Left ventricle myocardium inferior (tissue), 1 donor: ENCODE data around the gene TRMT6. TPM values are rescaled to one million over a fixed set of nuclear protein-coding genes. Genes with fewer than 3 reads are reported as not detected.

Source experiments
- DNase-seq: peaks from one replicate; pipeline ENCODE4 v3.0.0-alpha.2; 2020
- H3K27ac ChIP-seq: fragments of 200-600 bp; replicated peaks from 2 replicates; pipeline ENCODE4 v1.8.0; 2021
- H3K27me3 ChIP-seq: fragments of 200-600 bp; 2 replicates; pipeline ENCODE4 v1.8.0; 2021; ENCODE audit warnings: low read depth
- H3K36me3 ChIP-seq: fragments of 200-600 bp; 2 replicates; pipeline ENCODE4 v1.8.0; 2021
- H3K4me1 ChIP-seq: fragments of 200-600 bp; 2 replicates; pipeline ENCODE4 v1.8.0; 2021
- H3K4me3 ChIP-seq: fragments of 200-600 bp; 2 replicates; pipeline ENCODE4 v1.8.0; 2021; ENCODE audit warnings: mild to moderate bottlenecking, moderate library complexity
- H3K9me3 ChIP-seq: fragments of 200-600 bp; replicated peaks from 2 replicates; pipeline ENCODE4 v1.8.0; 2021
- CTCF ChIP-seq: fragments of 200-600 bp; IDR thresholded peaks from 2 replicates; pipeline ENCODE4 v1.8.0; 2021; ENCODE audit warnings: antibody characterized with exemption, mild to moderate bottlenecking, borderline replicate concordance
- intact Hi-C: fragments of 100-400 bp; cut with micrococcal nuclease; formaldehyde crosslinking; loops from one replicate; pipeline ENCODE4 v1.11.0; 2022
- total RNA-seq: library from RNA; stranded (reverse); fragmentation: NEBNext Ultra II Directional; extraction: Animal tissue kit (Norgen Biotek cat#: 25700); gene quantifications from one replicate; pipeline ENCODE4 v1.2.1, GENCODE V29; 2021
- donor health status: DM: no; HTN: yes; CAD: no; lungs with severe emphysema.

Gene TRMT6
- total RNA-seq, 1 donor from 2014 or later = 7.2 TPM

- no peaks in the 10 kb centered on the region for H3K27me3 ChIP-seq
- H3K4me3 ChIP-seq = no peak overlapping the region
- intact Hi-C loops = no loop called here
- H3K9me3 ChIP-seq = no peaks in the 10 kb centered on the region
- H3K4me1 ChIP-seq = no peaks in the 10 kb centered on the region
- no peak overlapping the region for H3K27ac ChIP-seq
- peaks cover 42% of the 10 kb centered on the region for H3K36me3 ChIP-seq
- TF ChIP-seq CTCF = no peak
- DNase-seq = no peak
Measured at GRCh38 chr20:5977223-5977622, 26.9 kb upstream of the TRMT6 start.

- no peaks in the 10 kb centered on the region for H3K9me3 ChIP-seq
- no peaks in the 10 kb centered on the region for H3K27me3 ChIP-seq
- TF ChIP-seq CTCF = no peak
- intact Hi-C loops = no loop called here
- no peak for DNase-seq
- H3K4me1 ChIP-seq = no peaks in the 10 kb centered on the region
- no peak overlapping the region for H3K27ac ChIP-seq
- no peak overlapping the region for H3K4me3 ChIP-seq
- H3K36me3 ChIP-seq = peaks cover 42% of the 10 kb centered on the region
Measured at GRCh38 chr20:5975778-5976177, 25.4 kb upstream of the TRMT6 start.

GRCh38 chr20:5974531-5974930 is 24.2 kb upstream of the TRMT6 start:
- no peak for TF ChIP-seq CTCF
- H3K36me3 ChIP-seq = peaks cover 39% of the 10 kb centered on the region
- no peak overlapping the region for H3K27ac ChIP-seq
- H3K9me3 ChIP-seq = no peaks in the 10 kb centered on the region
- no peak overlapping the region for H3K4me3 ChIP-seq
- no peak for DNase-seq
- intact Hi-C loops = no loop called here
- H3K27me3 ChIP-seq = no peaks in the 10 kb centered on the region
- no peaks in the 10 kb centered on the region for H3K4me1 ChIP-seq

- H3K4me3 ChIP-seq = no peak overlapping the region
- no peak overlapping the region for H3K27ac ChIP-seq
- intact Hi-C loops = no loop called here
- no peaks in the 10 kb centered on the region for H3K27me3 ChIP-seq
- no peaks in the 10 kb centered on the region for H3K4me1 ChIP-seq
- no peak for TF ChIP-seq CTCF
- no peak for DNase-seq
- peaks cover 34% of the 10 kb centered on the region for H3K36me3 ChIP-seq
- H3K9me3 ChIP-seq = no peaks in the 10 kb centered on the region
Measured at GRCh38 chr20:5973971-5974370, 23.6 kb upstream of the TRMT6 start.

GRCh38 chr20:5973172-5973571 is 22.8 kb upstream of the TRMT6 start:
- no peaks in the 10 kb centered on the region for H3K9me3 ChIP-seq
- peaks cover 29% of the 10 kb centered on the region for H3K36me3 ChIP-seq
- no peak overlapping the region for H3K27ac ChIP-seq
- no peak overlapping the region for H3K4me3 ChIP-seq
- H3K4me1 ChIP-seq = no peaks in the 10 kb centered on the region
- H3K27me3 ChIP-seq = no peaks in the 10 kb centered on the region
- no peak for DNase-seq
- TF ChIP-seq CTCF = no peak
- intact Hi-C loops = no loop called here

GRCh38 chr20:5971203-5971602 is 20.9 kb upstream of the TRMT6 start:
- Histone ChIP-seq H3K27ac (no peak overlapping the region), H3K9me3 (no peaks in the 10 kb centered on the region), H3K36me3 (peaks cover 34% of the 10 kb centered on the region), H3K4me3 (no peak overlapping the region), H3K4me1 (no peaks in the 10 kb centered on the region), H3K27me3 (no peaks in the 10 kb centered on the region)
- intact Hi-C loops = no loop called here
- no peak for TF ChIP-seq CTCF
- DNase-seq = no peak
